ENCODE results near the gene VWF.

The VWF gene

GRCh38 chr12:6123258-6123657 lies 1.2 kb downstream of the VWF start:
- Histone ChIP-seq H3K4me2 (ENCODE audit: low read length) (peak overlapping the region; percentile 22), H3K27ac (peak overlapping the region; percentile 63), H3K4me1 (no peaks in the 10 kb centered on the region), H2AFZ (no peak overlapping the region), H3K36me3 (ENCODE audit: control insufficient read depth, insufficient read depth, low read length) (no peaks in the 10 kb centered on the region), H3K79me2 (no peaks in the 10 kb centered on the region), H3K9me3 (ENCODE audit: control insufficient read depth, low read length) (no peaks in the 10 kb centered on the region), H3K9ac (no peak overlapping the region), H3K27me3 (ENCODE audit: control insufficient read depth, insufficient read depth, low read length) (no peaks in the 10 kb centered on the region), H3K4me3 (ENCODE audit: low read depth, low read length) (peak overlapping the region; percentile 23)
- no peak for TF ChIP-seq CTCF (IDR thresholded peaks at IDR 0.05)

- TF ChIP-seq CTCF (IDR thresholded peaks at IDR 0.05), result no peak
- Histone ChIP-seq H3K27ac (peak overlapping the region; percentile 8), H3K4me1 (no peaks in the 10 kb centered on the region), H3K4me3 (ENCODE audit: low read depth, low read length) (peak overlapping the region; percentile 14), H3K79me2 (no peaks in the 10 kb centered on the region), H3K27me3 (ENCODE audit: control insufficient read depth, insufficient read depth, low read length) (no peaks in the 10 kb centered on the region), H3K4me2 (ENCODE audit: low read length) (no peak overlapping the region), H3K9ac (no peak overlapping the region), H3K9me3 (ENCODE audit: control insufficient read depth, low read length) (no peaks in the 10 kb centered on the region), H2AFZ (no peak overlapping the region), H3K36me3 (ENCODE audit: control insufficient read depth, insufficient read depth, low read length) (no peaks in the 10 kb centered on the region)
Measured at GRCh38 chr12:6122201-6122600, 2.3 kb downstream of the VWF start.

GRCh38 chr12:6120796-6121473 lies 3.5 kb downstream of the VWF start:
- Histone ChIP-seq H3K4me3 (ENCODE audit: low read depth, low read length) (peak overlapping the region; percentile 5), H3K27me3 (ENCODE audit: control insufficient read depth, insufficient read depth, low read length) (no peaks in the 10 kb centered on the region), H3K4me1 (no peaks in the 10 kb centered on the region), H3K36me3 (ENCODE audit: control insufficient read depth, insufficient read depth, low read length) (no peaks in the 10 kb centered on the region), H3K9me3 (ENCODE audit: control insufficient read depth, low read length) (no peaks in the 10 kb centered on the region), H3K79me2 (no peaks in the 10 kb centered on the region), H3K4me2 (ENCODE audit: low read length) (no peak overlapping the region), H3K9ac (no peak overlapping the region), H3K27ac (peak overlapping the region; percentile 54), H2AFZ (no peak overlapping the region)
- no peak for TF ChIP-seq CTCF (IDR thresholded peaks at IDR 0.05)

GRCh38 chr12:6118891-6119568 lies 5.4 kb downstream of the VWF start:
- H3K9ac ChIP-seq, result no peak overlapping the region
- no peaks in the 10 kb centered on the region for H3K9me3 ChIP-seq (ENCODE audit: control insufficient read depth, low read length)
- TF ChIP-seq CTCF (IDR thresholded peaks at IDR 0.05), result no peak
- no peak overlapping the region for H3K4me2 ChIP-seq (ENCODE audit: low read length)
- H3K27me3 ChIP-seq (ENCODE audit: control insufficient read depth, insufficient read depth, low read length), result no peaks in the 10 kb centered on the region
- no peaks in the 10 kb centered on the region for H3K79me2 ChIP-seq
- H3K4me3 ChIP-seq (ENCODE audit: low read depth, low read length), result no peak overlapping the region
- no peaks in the 10 kb centered on the region for H3K4me1 ChIP-seq
- H3K27ac ChIP-seq, result peak overlapping the region; percentile 42
- no peak overlapping the region for H2AFZ ChIP-seq
- H3K36me3 ChIP-seq (ENCODE audit: control insufficient read depth, insufficient read depth, low read length), result no peaks in the 10 kb centered on the region
